NCI-H2227 (cell line): ENCODE data around the gene HOXA9.
A peak's percentile ranks its signal among the peaks of the same experiment; 100 is the strongest.

Experiments used
- DNase-seq: peaks from one replicate; lab custom pipeline; 2025; ENCODE audit not compliant: unreplicated experiment; lab: John Stamatoyannopoulos, UW

Gene HOXA9

GRCh38 chr7:27143950-27144780 is 21.2 kb downstream of the HOXA9 start:
- DNase-seq: no peak

GRCh38 chr7:27143023-27143949 is 22.1 kb downstream of the HOXA9 start, which contains the start of gene HOXA5:
TSS of gene HOXA5 (minus strand) at chr7:27143681. CDS start at chr7:27143607, 74 bp downstream.
- peak; percentile 76 for DNase-seq

- DNase-seq: no peak
Measured at GRCh38 chr7:27142580-27143022, 22.7 kb downstream of the HOXA9 start.

- DNase-seq: no peak
Measured at GRCh38 chr7:27141923-27142579, 23.3 kb downstream of the HOXA9 start.

GRCh38 chr7:27141137-27141922 is 24.0 kb downstream of the HOXA9 start:
- DNase-seq: no peak

- no peak for DNase-seq
Measured at GRCh38 chr7:27140126-27140857, 25.0 kb downstream of the HOXA9 start.

GRCh38 chr7:27139334-27140125 is 25.8 kb downstream of the HOXA9 start:
- DNase-seq: no peak

- DNase-seq: no peak
Measured at GRCh38 chr7:27138985-27139333, 26.4 kb downstream of the HOXA9 start.

GRCh38 chr7:27138472-27138871 is 26.9 kb downstream of the HOXA9 start:
- DNase-seq: no peak

- no peak for DNase-seq
Measured at GRCh38 chr7:27137640-27138315, 27.6 kb downstream of the HOXA9 start.

- DNase-seq: no peak
Measured at GRCh38 chr7:27134392-27134791, 30.9 kb downstream of the HOXA9 start.

- no peak for DNase-seq
Measured at GRCh38 chr7:27133409-27134231, 31.7 kb downstream of the HOXA9 start.

GRCh38 chr7:27132978-27133377 is 32.4 kb downstream of the HOXA9 start:
- DNase-seq: no peak

GRCh38 chr7:27132214-27132613 is 33.1 kb downstream of the HOXA9 start:
- no peak for DNase-seq

GRCh38 chr7:27131390-27131819 is 33.9 kb downstream of the HOXA9 start:
- no peak for DNase-seq

GRCh38 chr7:27130540-27131389 is 34.6 kb downstream of the HOXA9 start, which contains the start of gene HOXA4:
TSS of gene HOXA4 (minus strand) at chr7:27130757. CDS start at chr7:27130733, 24 bp downstream.
- peak; percentile 82 for DNase-seq
